HEK293T (cell line): ENCODE results near the gene LPIN1.

ENCODE experiments used
- ARNT ChIP-seq: fragments of 450-650 bp; IDR thresholded peaks from 2 replicates; pipeline ENCODE4 v1.6.1; 2017; ENCODE audit warnings: mild to moderate bottlenecking
- BHLHE40 ChIP-seq: fragments of 450-650 bp; IDR thresholded peaks from 2 replicates; pipeline ENCODE4 v1.6.1; 2016; ENCODE audit warnings: mild to moderate bottlenecking, moderate library complexity, borderline replicate concordance
- ELF4 ChIP-seq: fragments of 450-650 bp; IDR thresholded peaks from 2 replicates; pipeline ENCODE4 v1.6.1; 2017; ENCODE audit warnings: antibody characterized with exemption
- FOXA1 ChIP-seq: fragments of 450-650 bp; IDR thresholded peaks from 2 replicates; pipeline ENCODE4 v1.6.1; 2016; ENCODE audit warnings: mild to moderate bottlenecking
- FOXK2 ChIP-seq: fragments of 450-650 bp; IDR thresholded peaks from 2 replicates; pipeline ENCODE4 v1.6.1; 2016; ENCODE audit warnings: mild to moderate bottlenecking
- FOXM1 ChIP-seq: fragments of 450-650 bp; IDR thresholded peaks from 2 replicates; pipeline ENCODE4 v1.6.1; 2017; ENCODE audit warnings: mild to moderate bottlenecking, borderline replicate concordance
- L3MBTL2 ChIP-seq: fragments of 450-650 bp; conservative IDR thresholded peaks from 2 replicates; pipeline ENCODE4 v1.6.1; 2016; ENCODE audit warnings: mild to moderate bottlenecking
- LEF1 ChIP-seq: fragments of 450-650 bp; IDR thresholded peaks from 2 replicates; pipeline ENCODE4 v1.6.1; 2017; ENCODE audit warnings: mild to moderate bottlenecking, borderline replicate concordance
- NFRKB ChIP-seq: fragments of 450-650 bp; IDR thresholded peaks from 2 replicates; pipeline ENCODE4 v1.6.1; 2016; ENCODE audit warnings: mild to moderate bottlenecking, moderate library complexity
- SP1 ChIP-seq: fragments of 450-650 bp; IDR thresholded peaks from 2 replicates; pipeline ENCODE4 v1.6.1; 2017
- SUZ12 ChIP-seq: fragments of 450-650 bp; IDR thresholded peaks from 2 replicates; pipeline ENCODE4 v1.6.1; 2016; ENCODE audit warnings: mild to moderate bottlenecking
- ZNF384 ChIP-seq: fragments of 450-650 bp; IDR thresholded peaks from 2 replicates; pipeline ENCODE4 v1.6.1; 2016
- TF ChIP-seq, protein P1 (sequence below): fragments of 450-650 bp; IDR thresholded peaks from 2 replicates; pipeline ENCODE4 v1.6.1; 2016

- TF ChIP-seq FOXA1, result no peak
- no peak for TF ChIP-seq BHLHE40
- TF ChIP-seq L3MBTL2, result no peak
- no peak for TF ChIP-seq ARNT
- TF ChIP-seq ELF4, result no peak
- TF ChIP-seq ZNF384, result no peak
- TF ChIP-seq SP1, result no peak
- no peak for TF ChIP-seq FOXK2
- TF ChIP-seq NFRKB, result no peak
- no peak for TF ChIP-seq FOXM1
- no peak for TF ChIP-seq SUZ12
- no peak for TF ChIP-seq LEF1
- TF ChIP-seq, protein P1, sequence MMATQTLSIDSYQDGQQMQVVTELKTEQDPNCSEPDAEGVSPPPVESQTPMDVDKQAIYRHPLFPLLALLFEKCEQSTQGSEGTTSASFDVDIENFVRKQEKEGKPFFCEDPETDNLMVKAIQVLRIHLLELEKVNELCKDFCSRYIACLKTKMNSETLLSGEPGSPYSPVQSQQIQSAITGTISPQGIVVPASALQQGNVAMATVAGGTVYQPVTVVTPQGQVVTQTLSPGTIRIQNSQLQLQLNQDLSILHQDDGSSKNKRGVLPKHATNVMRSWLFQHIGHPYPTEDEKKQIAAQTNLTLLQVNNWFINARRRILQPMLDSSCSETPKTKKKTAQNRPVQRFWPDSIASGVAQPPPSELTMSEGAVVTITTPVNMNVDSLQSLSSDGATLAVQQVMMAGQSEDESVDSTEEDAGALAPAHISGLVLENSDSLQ, result no peak
These were observed 42.7 kb upstream of the LPIN1 start for GRCh38 chr2:11703700-11704099.
